Eye (tissue), 1 donor: ENCODE data around the gene ACTR1B.
"Not testable (repeated sequence)": the region's sequence is repeated elsewhere in the genome, so short reads cannot be mapped to it uniquely, and the experiment has no call there.

Experiments
- DNase-seq: peaks from one replicate; pipeline ENCODE4 v3.0.0-alpha.2; 2015

Gene ACTR1B

DNA sequence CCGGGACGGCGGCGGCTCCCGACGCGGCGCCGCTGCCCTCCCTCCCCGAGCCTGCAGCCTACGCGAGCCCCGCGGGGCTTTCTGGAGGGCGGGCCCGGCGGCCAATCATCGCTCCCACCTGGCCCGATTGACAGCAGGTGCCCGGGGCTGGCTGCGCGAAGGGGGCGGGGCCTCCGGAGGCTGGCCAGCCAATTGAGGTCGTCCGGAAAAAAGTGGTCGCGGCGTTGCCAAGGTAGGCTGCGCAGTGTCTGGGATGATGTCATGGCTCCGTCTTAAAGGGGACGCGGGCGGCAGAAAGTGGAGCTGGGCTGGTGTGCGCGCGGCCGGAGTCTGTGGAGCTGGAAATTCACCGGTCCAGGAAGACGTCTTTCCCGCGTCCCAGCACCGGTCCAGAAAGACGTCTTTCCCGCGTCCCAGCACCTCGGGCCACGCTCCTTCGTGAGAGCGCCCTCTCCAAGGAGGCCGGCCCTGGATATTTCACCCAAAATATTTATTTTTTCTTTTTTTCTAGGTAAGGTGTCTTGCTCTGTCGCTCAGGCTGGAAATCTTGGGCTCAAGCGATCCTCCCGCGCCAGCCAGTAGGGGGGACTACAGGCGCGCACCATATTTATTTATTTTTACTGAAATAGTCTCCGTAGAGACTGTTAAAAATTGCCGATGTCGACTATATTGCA, at the start of gene ACTR1B:
Gene ACTR1B (minus strand): TSS at position 83 of the 674 bp plus-strand sequence. CDS start 154 bp downstream, outside the sequence.
- DNase-seq = peak; percentile 99

DNA sequence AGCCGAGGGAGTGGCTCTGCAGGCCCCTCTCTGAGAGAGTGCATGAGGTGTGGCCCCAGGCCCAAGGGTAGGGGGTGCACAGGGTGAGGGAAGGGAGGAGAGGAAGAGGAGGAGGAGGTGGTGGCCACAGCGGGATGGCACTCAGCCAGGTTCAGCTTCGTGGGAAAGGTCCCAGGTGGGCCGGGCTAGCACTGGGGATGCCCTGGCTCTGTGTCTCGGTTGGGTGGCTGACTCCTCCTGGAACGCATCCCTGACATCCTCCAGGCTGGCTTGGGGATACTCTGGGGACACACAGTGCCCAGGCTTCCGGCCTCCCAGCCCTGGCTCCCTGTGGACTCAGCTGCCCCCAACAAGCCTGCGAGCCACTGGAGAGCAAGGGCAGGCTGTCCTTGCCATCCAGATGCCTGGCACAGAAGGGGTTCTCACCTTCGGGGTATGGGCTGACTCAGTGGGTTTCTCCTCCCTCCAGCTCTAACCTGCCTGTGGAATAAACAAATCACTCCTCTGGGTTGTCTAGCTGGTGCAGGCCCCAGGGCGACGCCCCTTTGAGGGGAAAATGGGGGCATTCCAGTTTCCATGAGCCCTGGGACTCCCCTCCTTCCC, 49.0 kb upstream of the ACTR1B start:
- no peak for DNase-seq

- not testable (repeated sequence) for DNase-seq
These were observed 48.3 kb upstream of the ACTR1B start for GRCh38 chr2:97712175-97712574.

DNA sequence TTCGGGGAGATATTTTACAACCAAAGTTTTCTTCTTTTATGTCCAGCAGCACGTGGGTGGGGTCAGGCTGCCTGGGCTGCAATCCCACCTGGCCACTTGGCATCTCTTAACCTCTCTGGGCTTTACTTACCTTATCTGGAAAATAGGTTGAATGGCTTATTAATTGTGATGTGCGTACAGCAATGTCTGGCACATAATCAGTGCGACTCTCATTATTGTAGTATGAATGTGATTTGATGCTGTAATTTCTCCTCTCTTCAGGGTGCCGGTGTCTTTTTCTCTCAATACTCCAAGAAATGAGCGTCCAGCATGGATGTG, 47.5 kb upstream of the ACTR1B start:
- no peak for DNase-seq

DNA sequence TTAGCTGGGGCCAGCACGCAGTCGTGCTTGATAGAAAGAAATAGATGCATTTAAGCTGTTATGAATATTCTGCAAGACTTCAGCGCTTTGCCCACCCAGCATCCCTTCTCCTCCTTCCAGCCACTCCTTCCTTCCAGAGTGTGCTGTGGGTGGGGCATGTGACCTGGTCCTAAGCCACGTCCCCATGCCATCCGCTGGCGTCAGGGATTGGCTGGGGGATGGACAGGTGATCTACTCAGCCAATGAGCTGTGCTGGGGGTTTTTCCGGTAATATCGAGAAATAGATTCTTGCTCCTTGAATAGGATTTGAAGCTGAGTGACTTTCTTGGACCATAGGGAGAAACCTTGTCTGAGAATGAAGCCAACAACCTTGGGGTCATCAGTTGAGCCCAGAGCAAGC, 44.8 kb upstream of the ACTR1B start:
- DNase-seq = no peak

GRCh38 chr2:97708048-97708380, 44.2 kb upstream of the ACTR1B start:
- no peak for DNase-seq

GRCh38 chr2:97707362-97708047, 43.7 kb upstream of the ACTR1B start:
- DNase-seq = no peak

DNA sequence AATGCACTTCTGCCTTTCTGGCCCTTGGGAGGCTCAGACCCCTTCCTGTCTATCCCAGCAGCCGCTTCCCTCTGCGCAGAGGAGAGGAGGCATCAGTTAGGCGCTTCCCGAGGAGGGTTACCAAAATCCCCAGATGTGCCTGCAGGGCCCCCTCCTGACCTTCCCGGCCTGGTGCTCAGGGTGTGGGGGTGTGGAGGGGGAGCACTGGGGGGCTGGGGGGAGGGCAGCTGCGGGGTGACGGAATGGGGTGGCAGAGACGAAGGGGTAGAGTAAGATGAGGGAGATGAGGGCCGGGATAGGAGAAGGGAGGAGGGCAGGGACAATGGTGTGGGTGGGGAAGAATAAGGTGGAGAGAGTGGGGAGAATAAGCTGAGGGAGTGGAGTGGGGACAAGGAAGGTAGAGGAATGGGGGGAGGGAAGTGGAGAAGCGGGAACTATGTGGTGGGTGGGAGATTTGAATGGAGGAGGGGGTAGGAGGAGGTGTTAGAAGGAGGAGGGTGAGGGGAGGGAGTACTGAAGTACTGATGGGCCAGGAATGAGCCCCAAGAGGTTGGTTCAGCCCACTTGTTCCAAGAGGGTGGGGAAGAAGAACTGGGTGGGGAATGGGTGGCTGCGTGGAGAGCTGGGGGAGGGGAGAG, 43.0 kb upstream of the ACTR1B start:
- no peak for DNase-seq

DNA sequence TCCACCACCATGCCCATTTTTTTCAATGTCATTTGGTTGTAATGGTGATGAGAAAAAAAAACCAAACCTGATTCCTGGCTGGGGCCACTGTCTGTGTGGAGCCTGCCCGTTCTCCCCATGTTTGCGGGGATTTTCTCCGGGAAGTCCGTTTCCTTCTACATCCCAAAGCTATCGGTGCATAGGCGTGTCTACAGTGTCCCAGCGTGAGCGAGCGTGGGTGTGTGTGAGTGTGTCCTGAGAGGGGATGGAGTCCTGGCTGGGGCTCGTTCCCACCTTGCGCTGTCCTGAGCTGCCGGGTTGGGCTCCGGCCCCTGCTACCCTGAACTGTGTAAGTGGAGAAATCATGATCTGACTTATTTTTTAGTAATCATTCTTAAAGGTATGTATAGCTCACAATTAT, 42.3 kb upstream of the ACTR1B start:
- no peak for DNase-seq

GRCh38 chr2:97704989-97705388, 41.1 kb upstream of the ACTR1B start:
- no peak for DNase-seq

- no peak for DNase-seq
These were observed 39.9 kb upstream of the ACTR1B start for GRCh38 chr2:97703741-97704140.

DNA sequence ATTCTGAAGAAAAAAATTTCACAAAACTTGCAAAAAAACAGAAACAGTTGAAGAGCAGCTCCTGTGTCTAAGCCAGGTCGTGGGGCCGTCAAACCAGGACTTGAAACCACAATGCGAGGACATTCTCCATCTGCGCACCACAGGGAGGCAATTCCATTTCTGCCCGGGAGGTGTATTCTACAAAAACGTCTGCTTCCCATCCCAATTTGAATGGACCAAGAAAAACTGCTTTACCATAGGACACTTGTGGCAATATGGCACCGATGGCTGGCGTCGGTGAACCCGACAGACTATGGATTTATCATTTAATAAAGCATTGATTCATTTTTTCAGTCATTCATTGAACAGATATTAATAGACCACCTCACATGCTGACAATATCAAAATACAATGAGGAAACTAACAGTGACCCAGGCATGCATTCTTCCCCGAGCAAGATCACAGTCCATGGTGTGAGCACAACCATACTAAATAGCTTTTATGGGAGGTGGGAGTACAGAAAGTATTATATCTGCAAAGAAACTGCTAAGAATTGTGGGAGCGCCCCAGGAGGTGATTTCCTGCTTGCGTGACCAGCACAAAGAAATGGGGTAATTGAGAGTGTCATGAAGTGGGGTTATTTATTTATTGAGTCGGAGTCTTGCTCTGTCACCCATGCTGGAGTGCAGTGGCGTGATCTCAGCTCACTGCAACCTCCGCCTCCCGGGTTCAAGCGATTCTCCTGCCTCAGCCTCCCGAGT, 39.1 kb upstream of the ACTR1B start:
- DNase-seq = no peak

- DNase-seq = no peak
These were observed 38.1 kb upstream of the ACTR1B start for GRCh38 chr2:97701851-97702465.

DNA sequence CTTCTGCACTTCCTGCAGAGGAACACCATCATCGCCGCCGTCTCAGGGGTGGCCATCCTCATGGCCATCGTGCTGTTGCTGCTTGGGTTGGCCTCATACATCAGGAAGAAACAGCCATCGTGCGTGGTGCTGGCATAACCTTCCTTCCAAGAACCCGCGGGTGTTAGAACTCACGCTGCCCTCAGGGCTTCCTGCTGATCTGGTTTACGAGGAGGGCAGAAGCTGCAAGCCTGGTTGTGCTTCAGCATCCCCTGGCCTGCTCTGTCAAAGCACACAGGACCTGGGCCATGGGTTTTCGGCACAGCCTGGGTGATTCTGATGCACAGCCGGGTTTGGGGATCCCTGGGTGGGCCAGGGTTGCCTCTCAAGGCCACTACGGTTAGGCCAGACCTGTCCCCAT, 37.3 kb upstream of the ACTR1B start:
- no peak for DNase-seq

- DNase-seq = peak; percentile 86
These were observed 36.1 kb upstream of the ACTR1B start for GRCh38 chr2:97699765-97700444.

DNA sequence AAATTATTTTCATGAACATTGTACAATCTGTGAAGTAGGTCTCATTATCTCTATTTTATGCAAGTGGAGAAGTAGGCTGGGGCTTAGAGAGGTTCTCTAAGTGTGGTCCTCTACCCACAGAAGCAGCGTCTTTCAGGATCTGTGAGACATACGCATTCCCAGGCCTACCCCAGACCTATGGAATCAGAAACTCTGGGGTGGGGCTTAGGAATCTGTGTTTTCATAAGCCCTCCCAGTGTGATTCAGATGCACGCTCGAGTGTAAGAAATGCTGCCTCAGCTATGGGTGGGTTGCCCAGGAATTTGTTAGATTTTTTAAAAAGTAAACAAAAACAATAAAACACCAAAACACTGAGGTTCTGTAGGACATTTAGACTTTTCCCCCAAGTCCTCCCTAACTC, 34.7 kb upstream of the ACTR1B start:
- no peak for DNase-seq

- peak; percentile 95 for DNase-seq
These were observed 33.7 kb upstream of the ACTR1B start for GRCh38 chr2:97697252-97698235.

DNA sequence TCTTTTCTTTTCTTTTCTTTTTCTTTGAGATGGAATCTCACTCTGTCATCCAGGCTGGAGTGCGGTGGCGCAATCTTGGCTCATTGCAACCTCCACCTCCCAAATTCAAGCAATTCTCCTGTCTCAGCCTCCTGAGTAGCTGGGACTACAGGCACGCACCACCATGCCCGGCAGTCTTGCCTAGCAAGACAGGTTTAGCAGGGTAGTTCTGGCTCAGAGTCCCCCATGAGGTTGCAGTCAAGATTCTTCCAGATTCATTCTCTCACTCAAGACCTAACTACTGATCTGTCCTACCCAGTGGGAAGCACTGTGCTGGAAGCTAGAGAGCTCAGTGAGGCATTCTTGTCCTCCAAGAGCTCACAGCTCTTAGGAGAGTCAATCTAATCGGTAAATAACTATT, 31.9 kb upstream of the ACTR1B start:
- no peak for DNase-seq

- no peak for DNase-seq
These were observed 29.6 kb upstream of the ACTR1B start for GRCh38 chr2:97693476-97693875.

- no peak for DNase-seq
These were observed 27.3 kb upstream of the ACTR1B start for GRCh38 chr2:97691166-97691565.
